Activated naive CD8-positive, alpha-beta T cell treated with anti-CD3 and anti-CD28 coated beads, Interleukin-2, amount 10 ng/mL, durations not matched to agents 7 days and 5 days (primary cell): Measurements from ENCODE around the gene ICAM1. TPM values are rescaled to one million over a fixed set of nuclear protein-coding genes. Genes with fewer than 3 reads are reported as not detected.

ENCODE experiments used
- ATAC-seq: fragments of 150-1000 bp; cut with Tn5 transposase; one replicate; pipeline ENCODE4 v1.10.0; 2021; ENCODE audit warnings: low read depth, moderate library complexity
- POLR2A ChIA-PET: fragments of 350-600 bp; sonication (Branson Sonifier 250); formaldehyde crosslinking; loops from one replicate; lab custom pipeline; 2021; ENCODE audit warnings: antibody characterized with exemption; lab: Charles Lee
- DNase-seq: peaks from one replicate; pipeline ENCODE4 v3.0.0; 2021
- H3K27ac Mint-ChIP-seq: one replicate; pipeline ENCODE4 v1.8.0; 2022; ENCODE audit warnings: mild to moderate bottlenecking, mixed read lengths
- H3K27me3 Mint-ChIP-seq: one replicate; pipeline ENCODE4 v1.8.0; 2022; ENCODE audit warnings: mild to moderate bottlenecking, moderate library complexity, mixed read lengths
- H3K36me3 Mint-ChIP-seq: one replicate; pipeline ENCODE4 v1.8.0; 2021; ENCODE audit warnings: mild to moderate bottlenecking, mixed read lengths
- H3K4me1 Mint-ChIP-seq: one replicate; pipeline ENCODE4 v1.8.0; 2021; ENCODE audit warnings: mixed read lengths
- H3K4me3 Mint-ChIP-seq: one replicate; pipeline ENCODE4 v1.8.0; 2022; ENCODE audit warnings: mild to moderate bottlenecking, moderate library complexity, mixed read lengths
- H3K9me3 Mint-ChIP-seq: one replicate; pipeline ENCODE4 v1.8.0; 2021; ENCODE audit warnings: mixed read lengths
- total RNA-seq, 2 experiments: library from RNA; stranded (reverse); gene quantifications; one replicate each; pipeline ENCODE4 v1.2.3, GENCODE V29; 2021

Gene ICAM1
- total RNA-seq, 2 experiments from 2014 or later = 9.5 to 11.7 TPM

GRCh38 chr19:10317045-10317856 is 46.3 kb downstream of the ICAM1 start:
- Mint-ChIP-seq H3K4me3 (no peak overlapping the region), H3K27me3 (no peaks in the 10 kb centered on the region), H3K27ac (no peak overlapping the region), H3K4me1 (peaks cover 11% of the 10 kb centered on the region), H3K9me3 (no peaks in the 10 kb centered on the region), H3K36me3 (peaks cover 15% of the 10 kb centered on the region)
- DNase-seq (no peak), ATAC-seq (no peak)
- POLR2A ChIA-PET = interaction anchor here (1.4 to 1.6 kb wide), 2 partner anchors 16 to 72 kb away, joined by 3 to 7 read pairs; partner anchors contain the start of gene RAVER1

GRCh38 chr19:10317857-10318462 is 47.0 kb downstream of the ICAM1 start:
- ATAC-seq = no peak
- Mint-ChIP-seq H3K4me1 (peaks cover 11% of the 10 kb centered on the region), H3K4me3 (no peak overlapping the region), H3K27ac (no peak overlapping the region), H3K9me3 (no peaks in the 10 kb centered on the region), H3K27me3 (no peaks in the 10 kb centered on the region), H3K36me3 (peaks cover 15% of the 10 kb centered on the region)
- POLR2A ChIA-PET = interaction anchor here (1.1 to 1.6 kb wide), 3 partner anchors 15 to 71 kb away, joined by 3 to 7 read pairs (median 3); partner anchors contain the start of gene RAVER1
- no peak for DNase-seq

GRCh38 chr19:10318807-10319682 is 48.1 kb downstream of the ICAM1 start:
- DNase-seq (no peak), ATAC-seq (no peak)
- Mint-ChIP-seq H3K36me3 (peaks cover 15% of the 10 kb centered on the region), H3K27me3 (no peaks in the 10 kb centered on the region), H3K4me3 (no peak overlapping the region), H3K4me1 (peaks cover 11% of the 10 kb centered on the region), H3K9me3 (no peaks in the 10 kb centered on the region), H3K27ac (no peak overlapping the region)
- POLR2A ChIA-PET = interaction anchor here (1.1 to 1.4 kb wide), 2 partner anchors 14 to 70 kb away, joined by 3 read pairs; partner anchors contain the start of gene RAVER1

- POLR2A ChIA-PET = interaction anchor here (0.6 to 0.7 kb wide), 2 partner anchors 614 to 1238 kb away, joined by 3 read pairs; partner anchors contain the start of gene ELOF1
- Mint-ChIP-seq H3K27me3 (no peaks in the 10 kb centered on the region), H3K4me3 (no peak overlapping the region), H3K27ac (no peak overlapping the region), H3K36me3 (peaks cover 15% of the 10 kb centered on the region), H3K4me1 (peaks cover 4% of the 10 kb centered on the region), H3K9me3 (no peaks in the 10 kb centered on the region)
- DNase-seq = no peak
- ATAC-seq = no peak
These were observed 49.9 kb downstream of the ICAM1 start for GRCh38 chr19:10320602-10321416.

- H3K9me3 Mint-ChIP-seq = no peaks in the 10 kb centered on the region
- no peak overlapping the region for H3K4me3 Mint-ChIP-seq
- DNase-seq (no peak), ATAC-seq (no peak)
- H3K27me3 Mint-ChIP-seq = no peaks in the 10 kb centered on the region
- H3K4me1 Mint-ChIP-seq = peaks cover 1% of the 10 kb centered on the region
- no peak overlapping the region for H3K27ac Mint-ChIP-seq
- H3K36me3 Mint-ChIP-seq = peaks cover 11% of the 10 kb centered on the region
- POLR2A ChIA-PET = interaction anchor here (0.6 kb wide), 2 partner anchors 69 to 1237 kb away, joined by 3 read pairs; partner anchors contain the start of gene ELOF1
These were observed 50.5 kb downstream of the ICAM1 start for GRCh38 chr19:10321417-10321797.

GRCh38 chr19:10321874-10322835 is 51.2 kb downstream of the ICAM1 start:
- ATAC-seq (no peak), DNase-seq (no peak)
- H3K9me3 Mint-ChIP-seq = no peaks in the 10 kb centered on the region
- H3K27ac Mint-ChIP-seq = no peak overlapping the region
- H3K27me3 Mint-ChIP-seq = no peaks in the 10 kb centered on the region
- H3K4me3 Mint-ChIP-seq = no peak overlapping the region
- H3K4me1 Mint-ChIP-seq = peaks cover 1% of the 10 kb centered on the region
- POLR2A ChIA-PET = interaction anchor here (0.6 kb wide), 1 partner anchor 69 kb away, joined by 3 read pairs; no protein-coding TSS in a partner anchor
- peaks cover 9% of the 10 kb centered on the region for H3K36me3 Mint-ChIP-seq

- ATAC-seq (no peak), DNase-seq (no peak)
- Mint-ChIP-seq H3K4me1 (peaks cover 2% of the 10 kb centered on the region), H3K9me3 (no peaks in the 10 kb centered on the region), H3K36me3 (peaks cover 8% of the 10 kb centered on the region), H3K27me3 (no peaks in the 10 kb centered on the region), H3K27ac (no peak overlapping the region), H3K4me3 (no peak overlapping the region)
- POLR2A ChIA-PET = interaction anchor here (0.5 to 0.6 kb wide), 2 partner anchors 57 to 179 kb away, joined by 5 to 8 read pairs; no protein-coding TSS in a partner anchor
These were observed 54.8 kb downstream of the ICAM1 start for GRCh38 chr19:10325732-10326131.

GRCh38 chr19:10327793-10328192 is 56.9 kb downstream of the ICAM1 start:
- POLR2A ChIA-PET = no interaction called here
- no peaks in the 10 kb centered on the region for H3K9me3 Mint-ChIP-seq
- H3K27ac Mint-ChIP-seq = no peak overlapping the region
- ATAC-seq (no peak), DNase-seq (no peak)
- peaks cover 10% of the 10 kb centered on the region for H3K4me1 Mint-ChIP-seq
- peaks cover 8% of the 10 kb centered on the region for H3K36me3 Mint-ChIP-seq
- H3K4me3 Mint-ChIP-seq = no peak overlapping the region
- H3K27me3 Mint-ChIP-seq = no peaks in the 10 kb centered on the region

GRCh38 chr19:10328558-10329429 is 57.9 kb downstream of the ICAM1 start:
- peaks cover 14% of the 10 kb centered on the region for H3K4me1 Mint-ChIP-seq
- DNase-seq = no peak
- peaks cover 11% of the 10 kb centered on the region for H3K36me3 Mint-ChIP-seq
- no peak overlapping the region for H3K27ac Mint-ChIP-seq
- no peaks in the 10 kb centered on the region for H3K27me3 Mint-ChIP-seq
- H3K9me3 Mint-ChIP-seq = no peaks in the 10 kb centered on the region
- POLR2A ChIA-PET = no interaction called here
- no peak overlapping the region for H3K4me3 Mint-ChIP-seq
- no peak for ATAC-seq

- peaks cover 14% of the 10 kb centered on the region for H3K36me3 Mint-ChIP-seq
- H3K27me3 Mint-ChIP-seq = no peaks in the 10 kb centered on the region
- DNase-seq (no peak), ATAC-seq (no peak)
- POLR2A ChIA-PET = interaction anchor here (1.1 to 1.4 kb wide), 2 partner anchors 11 to 58 kb away, joined by 4 to 6 read pairs; partner anchors contain the start of gene ICAM1
- H3K4me3 Mint-ChIP-seq = no peak overlapping the region
- H3K4me1 Mint-ChIP-seq = peaks cover 17% of the 10 kb centered on the region
- H3K9me3 Mint-ChIP-seq = no peaks in the 10 kb centered on the region
- no peak overlapping the region for H3K27ac Mint-ChIP-seq
These were observed 58.6 kb downstream of the ICAM1 start for GRCh38 chr19:10329555-10329954.
